H1 (cell line): ENCODE data around the gene SORBS1. TPM values are rescaled to one million over a fixed set of nuclear protein-coding genes. Genes with fewer than 3 reads are reported as not detected.

Experiments used
- CTCF ChIA-PET: fragments of 300-600 bp; sonication (Branson Sonifier 250); formaldehyde crosslinking; loops from one replicate; lab custom pipeline; 2021; ENCODE audit not compliant: partially characterized antibody; lab: Charles Lee
- POLR2A ChIA-PET: fragments of 300-600 bp; sonication (Branson Sonifier 250); formaldehyde crosslinking; loops from one replicate; lab custom pipeline; 2021; ENCODE audit warnings: inconsistent platforms; ENCODE audit not compliant: partially characterized antibody; lab: Charles Lee
- DNase-seq, 2 experiments: peaks; one replicate each; pipeline versions ENCODE4 v3.0.0 to v3.0.0-alpha.2; 2010 to 2022; ENCODE audit warnings: low spot score in 2 of 2, low read depth in 1 of 2, mixed read lengths in 1 of 2
- FAIRE-seq: peaks from 2 replicates; lab custom pipeline; 2011; peaks lifted over from hg19 to GRCh38; lab: Jason Lieb, UNC
- H2AFZ ChIP-seq: 2 replicates; pipeline ENCODE4 v1.8.1; 2012; ENCODE audit warnings: low read length, inconsistent platforms
- H2AK5ac ChIP-seq: 2 replicates; pipeline ENCODE4 v1.6.1; 2013; ENCODE audit warnings: low read depth, low read length
- H2BK120ac ChIP-seq: replicated peaks from 2 replicates; pipeline ENCODE3; 2013; ENCODE audit warnings: low read depth, low read length, inconsistent platforms
- H2BK12ac ChIP-seq: 2 replicates; pipeline ENCODE4 v1.6.1; 2013; ENCODE audit warnings: low read depth, low read length
- H2BK15ac ChIP-seq: 2 replicates; pipeline ENCODE4 v1.6.1; 2013; ENCODE audit warnings: low read length
- H2BK20ac ChIP-seq: 2 replicates; pipeline ENCODE4 v1.6.1; 2013; ENCODE audit warnings: low read length
- H2BK5ac ChIP-seq: 2 replicates; pipeline ENCODE4 v1.6.1; 2013; ENCODE audit warnings: low read depth, low read length
- H3K14ac ChIP-seq: 2 replicates; pipeline ENCODE4 v1.6.1; 2013; ENCODE audit warnings: inconsistent platforms; ENCODE audit not compliant: insufficient read length
- H3K18ac ChIP-seq: 2 replicates; pipeline ENCODE4 v1.6.1; 2013; ENCODE audit warnings: low read length; ENCODE audit errors: extremely low read depth
- H3K23ac ChIP-seq: 2 replicates; pipeline ENCODE4 v1.6.1; 2013; ENCODE audit warnings: inconsistent platforms; ENCODE audit not compliant: insufficient read length
- H3K23me2 ChIP-seq: 2 replicates; pipeline ENCODE4 v1.6.1; 2013; ENCODE audit warnings: low read depth, low read length
- H3K27ac ChIP-seq: 2 replicates; pipeline ENCODE4 v1.6.1; 2011; ENCODE audit warnings: low read depth, low read length, inconsistent platforms
- H3K27me3 ChIP-seq, 4 experiments: replicated peaks in 1 of 4; 1 replicate in 1 of 4; 2 replicates in 3 of 4; pipeline versions ENCODE4 v1.6.1 to v1.8.1; 2011 to 2013; ENCODE audit warnings: low read length in 3 of 4, mild to moderate bottlenecking in 3 of 4, inconsistent platforms in 2 of 4, mixed read lengths in 2 of 4, moderate library complexity in 1 of 4; ENCODE audit not compliant: control insufficient read depth in 3 of 4, insufficient read depth in 3 of 4; ENCODE audit errors: extremely low read depth in 1 of 4
- H3K36me3 ChIP-seq, 4 experiments: 2 replicates each; pipeline versions ENCODE4 v1.6.1 to v1.8.1; 2011 to 2013; ENCODE audit warnings: mild to moderate bottlenecking in 4 of 4, low read length in 3 of 4, moderate library complexity in 2 of 4, control low read depth in 1 of 4, inconsistent platforms in 1 of 4; ENCODE audit not compliant: insufficient read depth in 4 of 4, control insufficient read depth in 2 of 4
- H3K4ac ChIP-seq: replicated peaks from 2 replicates; pipeline ENCODE3; 2013; ENCODE audit warnings: low read length, low read depth, mixed read lengths, inconsistent platforms; ENCODE audit not compliant: insufficient read length
- H3K4me1 ChIP-seq, 4 experiments: replicated peaks in 1 of 4; 1 replicate in 1 of 4; 2 replicates in 3 of 4; pipeline versions ENCODE4 v1.6.1 to v1.8.1; 2011 to 2013; ENCODE audit warnings: low read length in 3 of 4, inconsistent platforms in 2 of 4, mixed read lengths in 1 of 4; ENCODE audit not compliant: insufficient read depth in 4 of 4, control insufficient read depth in 3 of 4
- H3K4me2 ChIP-seq, 2 experiments: 2 replicates each; pipeline versions ENCODE4 v1.6.1 to v1.8.1; 2011 to 2013; ENCODE audit warnings: low read depth in 2 of 2, low read length in 2 of 2, control low read depth in 1 of 2, inconsistent platforms in 1 of 2, mild to moderate bottlenecking in 1 of 2; ENCODE audit not compliant: insufficient read depth in 1 of 2
- H3K4me3 ChIP-seq, 4 experiments: fragments of 200-600, 300-600 bp in 1 of 4; sonication (generic), shearing (Covaris generic), sonication (Bioruptor Twin) in 1 of 4; 2 replicates each; pipeline versions ENCODE4 v1.5.1 to v1.8.1; 2011 to 2016; ENCODE audit warnings: low read length in 4 of 4, low read depth in 3 of 4, control low read depth in 2 of 4, inconsistent platforms in 2 of 4, mild to moderate bottlenecking in 2 of 4, mixed read lengths in 1 of 4, moderate library complexity in 1 of 4; ENCODE audit not compliant: insufficient read depth in 2 of 4; ENCODE audit errors: extremely low read depth in 1 of 4
- H3K56ac ChIP-seq: replicated peaks from 2 replicates; pipeline ENCODE3; 2013; ENCODE audit warnings: low read depth, mild to moderate bottlenecking, mixed read lengths, low read length, inconsistent platforms; ENCODE audit not compliant: insufficient read length
- H3K79me1 ChIP-seq: 2 replicates; pipeline ENCODE4 v1.6.1; 2013; ENCODE audit warnings: low read depth, low read length, control low read depth
- H3K79me2 ChIP-seq, 2 experiments: 2 replicates each; pipeline versions ENCODE4 v1.6.1 to v1.8.1; 2012 to 2013; ENCODE audit warnings: low read length in 2 of 2, mild to moderate bottlenecking in 2 of 2, inconsistent platforms in 1 of 2; ENCODE audit not compliant: insufficient read depth in 2 of 2, control insufficient read depth in 1 of 2
- H3K9ac ChIP-seq, 4 experiments: replicated peaks in 1 of 4; 1 replicate in 1 of 4; 2 replicates in 3 of 4; pipeline versions ENCODE4 v1.6.1 to v1.8.1; 2011 to 2013; ENCODE audit warnings: low read depth in 3 of 4, low read length in 3 of 4, control low read depth in 2 of 4, mild to moderate bottlenecking in 2 of 4, moderate library complexity in 2 of 4, inconsistent platforms in 1 of 4; ENCODE audit errors: extremely low read depth in 1 of 4
- H3K9me3 ChIP-seq, 2 experiments: 2 replicates each; pipeline versions ENCODE4 v1.6.1 to v1.8.1; 2012 to 2013; ENCODE audit warnings: mild to moderate bottlenecking in 2 of 2, moderate library complexity in 2 of 2, control low read depth in 1 of 2, inconsistent platforms in 1 of 2, low read depth in 1 of 2, low read length in 1 of 2, mixed read lengths in 1 of 2; ENCODE audit not compliant: insufficient read depth in 2 of 2
- H4K20me1 ChIP-seq, 2 experiments: replicated peaks in 1 of 2; 2 replicates each; pipeline versions ENCODE3 to v1.8.1; 2011 to 2013; ENCODE audit warnings: inconsistent platforms in 2 of 2, low read length in 2 of 2, mild to moderate bottlenecking in 1 of 2; ENCODE audit not compliant: insufficient read depth in 2 of 2, control insufficient read depth in 1 of 2
- H4K5ac ChIP-seq: 2 replicates; pipeline ENCODE4 v1.6.1; 2013; ENCODE audit warnings: low read length, low read depth, mixed read lengths, inconsistent platforms; ENCODE audit not compliant: insufficient read length
- H4K8ac ChIP-seq: 2 replicates; pipeline ENCODE4 v1.8.0; 2013; ENCODE audit warnings: mild to moderate bottlenecking, moderate library complexity, low read length, inconsistent platforms; ENCODE audit not compliant: insufficient read depth; ENCODE audit errors: extremely low read depth
- H4K91ac ChIP-seq: replicated peaks from 2 replicates; pipeline ENCODE3; 2013; ENCODE audit warnings: low read length, mixed read lengths, inconsistent platforms; ENCODE audit not compliant: insufficient read length
- BACH1 ChIP-seq: IDR thresholded peaks from 2 replicates; pipeline ENCODE4 v1.6.1; 2012; ENCODE audit warnings: low read length, improper control_type of control experiment
- BRCA1 ChIP-seq: IDR thresholded peaks from 2 replicates; pipeline ENCODE4 v1.6.1; 2012; ENCODE audit warnings: low read depth, low read length, improper control_type of control experiment
- CEBPB ChIP-seq: IDR thresholded peaks from 2 replicates; pipeline ENCODE4 v1.6.1; 2012; ENCODE audit warnings: low read depth, low read length
- EGR1 ChIP-seq: IDR thresholded peaks from 2 replicates; pipeline ENCODE4 v1.6.1; 2011; ENCODE audit warnings: low read depth, low read length, borderline replicate concordance
- GABPA ChIP-seq: IDR thresholded peaks from 2 replicates; pipeline ENCODE4 v1.6.1; 2011; ENCODE audit warnings: mild to moderate bottlenecking, low read length, moderate library complexity, borderline replicate concordance; ENCODE audit not compliant: insufficient read depth
- HDAC6 ChIP-seq: IDR thresholded peaks from one replicate; pipeline ENCODE4 v1.7.1; 2012; ENCODE audit warnings: low read depth, mild to moderate bottlenecking, inconsistent platforms, low read length, moderate library complexity
- JUND ChIP-seq: IDR thresholded peaks from 2 replicates; pipeline ENCODE4 v1.6.1; 2011; ENCODE audit warnings: mild to moderate bottlenecking, improper control_type of control experiment, low read length
- POU5F1 ChIP-seq: IDR thresholded peaks from 2 replicates; pipeline ENCODE4 v1.6.1; 2011; ENCODE audit warnings: low read depth, mild to moderate bottlenecking, low read length, moderate library complexity
- SP2 ChIP-seq: IDR thresholded peaks from 2 replicates; pipeline ENCODE4 v1.6.1; 2012; ENCODE audit warnings: mild to moderate bottlenecking, low read length, inconsistent platforms
- SRF ChIP-seq: IDR thresholded peaks from 2 replicates; pipeline ENCODE4 v1.6.1; 2011; ENCODE audit warnings: mild to moderate bottlenecking, low read depth, low read length, moderate library complexity
- USF2 ChIP-seq: IDR thresholded peaks from 2 replicates; pipeline ENCODE4 v1.6.1; 2011; ENCODE audit warnings: low read length, improper control_type of control experiment
- WGBS, 2 experiments: shearing (Covaris generic) in 1 of 2; methylation state at CpG; one replicate each; pipeline versions ENCODE4 v1.1.6 to v1.1.7; 2013 to 2015; ENCODE audit warnings: low lambda C conversion rate in 2 of 2, mixed read lengths in 2 of 2, inconsistent platforms in 1 of 2, low coverage in 1 of 2, missing lambda C conversion rate in 1 of 2; ENCODE audit not compliant: insufficient replicate concordance in 2 of 2, insufficient coverage in 1 of 2, insufficient read length in 1 of 2; ENCODE audit errors: extremely low coverage in 1 of 2, missing lambda C conversion rate in 1 of 2; 5-methylcytosine and 5-hydroxymethylcytosine counted together
- polyA plus RNA-seq, 7 experiments: library from polyadenylated mRNA; depleted of rRNA in 3 of 7; stranded (reverse) in 5 of 7; unstranded in 2 of 7; fragments of >200 nt in 5 of 7; fragments of 200-250 nt in 2 of 7; gene quantifications; 1 replicate in 5 of 7; 2 replicates in 1 of 7; 4 replicates in 1 of 7; pipeline versions ENCODE4 v1.2.1 to v1.2.3, GENCODE V29; 2011 to 2013; ENCODE audit warnings: missing spikeins in 2 of 7, mixed read lengths in 2 of 7
- total RNA-seq: library from RNA; stranded (reverse); fragmentation: NEBNext Ultra II Directional; extraction: Animal tissue kit (Norgen Biotek cat#: 25700); gene quantifications from 2 replicates; pipeline ENCODE4 v1.2.1, GENCODE V29; 2021

SORBS1 gene
- total and polyA plus RNA-seq, 2 of the 8 experiments (the other 6 are each of a cell fraction or from before 2014, with no cell fraction given) = 16.0 to 35.0 TPM

GRCh38 chr10:95277614-95278013 is 283.6 kb downstream of the SORBS1 start:
- Histone ChIP-seq H3K27ac (no peak overlapping the region), H3K9ac (no peak overlapping the region), H3K4me3 (no peak overlapping the region), H2BK120ac (no peak overlapping the region), H2AK5ac (no peak overlapping the region), H3K18ac (no peak overlapping the region), H3K27me3 (no peaks in the 10 kb centered on the region), H2BK15ac (no peak overlapping the region), H3K14ac (no peak overlapping the region), H4K8ac (no peak overlapping the region), H2BK12ac (no peak overlapping the region), H3K4ac (no peak overlapping the region), H3K79me1 (peaks cover 13% of the 10 kb centered on the region), H3K4me1 (peaks cover 0 to 22% (median 8%) of the 10 kb centered on the region in 4 experiments; a peak in 3 of 7 replicates), H2BK20ac (no peak overlapping the region), H2BK5ac (no peak overlapping the region), H3K56ac (no peak overlapping the region), H2AFZ (no peak overlapping the region), H3K23ac (no peak overlapping the region), H3K4me2 (no peak overlapping the region; a peak in 1 of 4 replicates), H4K5ac (no peak overlapping the region), H3K79me2 (peaks cover 29 to 98% of the 10 kb centered on the region in 2 experiments), H4K91ac (no peak overlapping the region), H3K23me2 (no peaks in the 10 kb centered on the region), H3K9me3 (no peaks in the 10 kb centered on the region), H4K20me1 (peaks cover 0 to 4% of the 10 kb centered on the region in 2 experiments), H3K36me3 (no peaks in the 10 kb centered on the region)
- peak in 1 of 2 experiments; percentile 20 for DNase-seq
- WGBS, 2 experiments = 89% methylated on average over 3 of the region's 3 CpGs; no CpG with 5 or more reads in 1 of the 2 experiments
- ChIA-PET CTCF (interaction anchor here (0.7 to 4.1 kb wide), 7 partner anchors 11 to 144 kb away, joined by 3 to 23 read pairs (median 5); no protein-coding TSS in a partner anchor), POLR2A (interaction anchor here (1.6 to 4.1 kb wide), 2 partner anchors 11 to 13 kb away, joined by 6 to 18 read pairs; no protein-coding TSS in a partner anchor)
- TF ChIP-seq SRF = no peak
- no peak for TF ChIP-seq SP2
- TF ChIP-seq USF2 = no peak; the same call in 1 of the 2 replicates
- no peak for TF ChIP-seq CEBPB
- no peak for TF ChIP-seq GABPA
- no peak for TF ChIP-seq POU5F1
- no peak for TF ChIP-seq HDAC6
- no peak for TF ChIP-seq JUND
- no peak for TF ChIP-seq BRCA1
- no peak for TF ChIP-seq EGR1
- TF ChIP-seq BACH1 = no peak
- FAIRE-seq = no peak
